HCT116 (cell line): ENCODE measurements around the gene TEX19. TPM values are rescaled to one million over a fixed set of nuclear protein-coding genes. Genes with fewer than 3 reads are reported as not detected.

Source experiments
- ATAC-seq: fragments of 200-7000 bp; cut with Tn5 transposase; 2 replicates; pipeline ENCODE4 v1.9.1; 2020; ENCODE audit warnings: mild to moderate bottlenecking, moderate library complexity
- BruUV-seq: library from RNA; stranded (reverse); fragments of 400-500 nt; replicated peaks from 2 replicates; lab custom pipeline; 2021; lab: Mats Ljungman, UMichigan
- CTCF ChIA-PET: fragments of 300-600 bp; sonication (Branson Sonifier 250); formaldehyde crosslinking; loops from one replicate; lab custom pipeline; 2021; ENCODE audit warnings: antibody characterized with exemption; lab: Charles Lee
- POLR2A ChIA-PET: fragments of 300-600, 350-600 bp; sonication (Branson Sonifier 250); formaldehyde crosslinking; loops from one replicate; lab custom pipeline; 2021; ENCODE audit warnings: antibody characterized with exemption; lab: Charles Lee
- RAD21 ChIA-PET, 2 experiments: fragments of 300-600 bp; sonication (Branson Sonifier 250); formaldehyde crosslinking; loops; one replicate each; lab custom pipeline; 2023; ENCODE audit warnings: low total read pairs in 2 of 2; ENCODE audit not compliant: uncharacterized antibody in 2 of 2, unreplicated experiment in 2 of 2, low non-redundant PET in 1 of 2; lab: Charles Lee
- DNase-seq: peaks from one replicate; pipeline ENCODE4 v3.0.0-alpha.2; 2010; ENCODE audit warnings: low read depth, low spot score
- H2AFZ ChIP-seq: fragments of 200-600 bp; shearing (Covaris generic), sonication (generic); 2 replicates; pipeline ENCODE4 v1.6.1; 2017; ENCODE audit warnings: low read depth, mixed run types, mixed read lengths, antibody characterized with exemption, low read length; ENCODE audit not compliant: poor library complexity, severe bottlenecking
- H3K27ac ChIP-seq: 2 replicates; pipeline ENCODE4 v1.5.1; 2012; ENCODE audit warnings: low read depth, low read length
- H3K27me3 ChIP-seq: fragments of 200-600 bp; sonication (generic); 2 replicates; pipeline ENCODE4 v1.6.1; 2016; ENCODE audit warnings: mixed run types, low read length, mixed read lengths; ENCODE audit not compliant: insufficient read depth
- H3K36me3 ChIP-seq, 2 experiments: fragments of 200-500 bp in 1 of 2; fragments of 200-600 bp in 1 of 2; sonication (Bioruptor generic) in 1 of 2; sonication (generic) in 1 of 2; 2 replicates each; pipeline versions ENCODE4 v1.5.1 to v1.6.1; 2014 to 2016; ENCODE audit warnings: low read length in 2 of 2, inconsistent platforms in 1 of 2, mixed read lengths in 1 of 2, mixed run types in 1 of 2; ENCODE audit not compliant: insufficient read depth in 2 of 2, control insufficient read depth in 1 of 2
- H3K4me1 ChIP-seq, 2 experiments: fragments of 200-600 bp in 1 of 2; sonication (generic) in 1 of 2; 2 replicates each; pipeline versions ENCODE4 v1.5.1 to v1.6.1; 2012 to 2017; ENCODE audit warnings: low read length in 2 of 2, inconsistent platforms in 1 of 2, mild to moderate bottlenecking in 1 of 2, mixed read lengths in 1 of 2, mixed run types in 1 of 2, moderate library complexity in 1 of 2; ENCODE audit not compliant: insufficient read depth in 2 of 2, control insufficient read depth in 1 of 2
- H3K4me2 ChIP-seq: fragments of 200-600 bp; sonication (generic); 2 replicates; pipeline ENCODE4 v1.6.1; 2017; ENCODE audit warnings: mixed run types, low read length, mixed read lengths
- H3K4me3 ChIP-seq, 2 experiments: fragments of 200-600 bp in 1 of 2; sonication (generic) in 1 of 2; replicated peaks in 1 of 2; 2 replicates each; pipeline ENCODE4 v1.5.1; 2011 to 2016; ENCODE audit warnings: low read length in 2 of 2, control low read depth in 1 of 2, low read depth in 1 of 2, mild to moderate bottlenecking in 1 of 2, mixed read lengths in 1 of 2, mixed run types in 1 of 2
- H3K79me2 ChIP-seq: fragments of 200-600 bp; sonication (generic); 2 replicates; pipeline ENCODE4 v1.6.1; 2017; ENCODE audit warnings: mild to moderate bottlenecking, mixed run types, low read length, moderate library complexity, mixed read lengths; ENCODE audit not compliant: insufficient read depth
- H3K9ac ChIP-seq: fragments of 200-600 bp; sonication (generic); 2 replicates; pipeline ENCODE4 v1.6.1; 2016; ENCODE audit warnings: low read length, mixed read lengths
- H3K9me2 ChIP-seq: fragments of 200-600 bp; sonication (generic), shearing (Covaris generic); 2 replicates; pipeline ENCODE4 v1.6.1; 2017; ENCODE audit warnings: mixed run types, mild to moderate bottlenecking, moderate library complexity; ENCODE audit not compliant: insufficient read depth
- H3K9me3 ChIP-seq, 2 experiments: fragments of 200-500 bp in 1 of 2; fragments of 200-600 bp in 1 of 2; sonication (Bioruptor generic) in 1 of 2; sonication (generic) in 1 of 2; 2 replicates each; pipeline ENCODE4 v1.6.1; 2014 to 2017; ENCODE audit warnings: low read length in 2 of 2, mixed read lengths in 2 of 2, inconsistent platforms in 1 of 2, low read depth in 1 of 2, mild to moderate bottlenecking in 1 of 2, mixed run types in 1 of 2, moderate library complexity in 1 of 2; ENCODE audit not compliant: control insufficient read depth in 1 of 2, insufficient read depth in 1 of 2
- H4K20me1 ChIP-seq: fragments of 200-600 bp; sonication (generic), shearing (Covaris generic); 2 replicates; pipeline ENCODE4 v1.6.1; 2017; ENCODE audit warnings: mixed run types, mild to moderate bottlenecking, moderate library complexity; ENCODE audit not compliant: insufficient read depth
- JUND ChIP-seq: IDR thresholded peaks from 2 replicates; pipeline ENCODE4 v1.6.1; 2012
- POLR2A ChIP-seq: IDR thresholded peaks from 2 replicates; pipeline ENCODE4 v1.7.0; 2011; ENCODE audit warnings: borderline replicate concordance; ENCODE audit not compliant: insufficient read depth, insufficient read length; ENCODE audit errors: extremely low read depth
- POLR2AphosphoS5 ChIP-seq: IDR thresholded peaks from 2 replicates; pipeline ENCODE4 v1.6.1; 2011; ENCODE audit warnings: mild to moderate bottlenecking, low read depth, low read length, moderate library complexity
- SIN3A ChIP-seq: IDR thresholded peaks from 2 replicates; pipeline ENCODE4 v1.6.1; 2012; ENCODE audit warnings: low read depth
- SP1 ChIP-seq: IDR thresholded peaks from 2 replicates; pipeline ENCODE4 v1.6.1; 2012; ENCODE audit warnings: low read depth
- SRF ChIP-seq: IDR thresholded peaks from 2 replicates; pipeline ENCODE4 v1.6.1; 2012; ENCODE audit warnings: low read depth
- TCF7L2 ChIP-seq: IDR thresholded peaks from 2 replicates; pipeline ENCODE4 v1.7.0; 2011; ENCODE audit warnings: borderline replicate concordance, inconsistent platforms; ENCODE audit not compliant: insufficient read depth, insufficient read length; ENCODE audit errors: extremely low read depth
- ZFX ChIP-seq: fragments of 450-650 bp; IDR thresholded peaks from 2 replicates; pipeline ENCODE4 v1.6.1; 2017
- intact Hi-C: fragments of 100-400 bp; cut with micrococcal nuclease; formaldehyde crosslinking; loops from 2 replicates; pipeline ENCODE4 v1.10.0; 2022
- total RNA-seq: library from RNA; stranded (reverse); gene quantifications from one replicate; pipeline ENCODE4 v1.2.1, GENCODE V29; 2021; ENCODE audit not compliant: unreplicated experiment

TEX19 gene
- total RNA-seq, 1 experiment from 2014 or later, result 2.1 TPM

DNA sequence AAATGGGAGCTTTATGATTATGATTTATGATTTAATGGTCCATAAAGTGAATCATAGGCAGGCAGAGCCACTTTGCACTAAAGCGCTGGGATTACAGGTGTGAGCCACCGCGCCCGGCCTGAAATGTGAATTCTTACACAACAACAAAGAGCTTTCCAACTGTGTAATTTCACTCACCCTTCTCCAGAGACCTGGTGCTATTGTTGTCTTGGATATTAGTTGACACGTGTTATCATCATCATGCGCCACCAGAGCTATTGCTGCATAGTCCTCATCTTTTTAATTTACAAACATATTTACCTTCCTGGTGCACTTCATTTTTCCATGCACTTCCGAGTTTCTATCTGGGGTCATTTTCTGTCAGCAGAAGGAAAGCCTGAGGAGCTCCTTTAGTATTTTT, 7.7 kb downstream of the TEX19 start:
- RAD21 ChIA-PET, result no interaction called here
- H2AFZ ChIP-seq, result no peak overlapping the region
- peaks cover 15 to 19% of the 10 kb centered on the region in 2 experiments for H3K4me1 ChIP-seq
- peak overlapping the region; percentile 66; the same call in 1 of the 2 replicates for H3K4me2 ChIP-seq
- H3K79me2 ChIP-seq, result no peaks in the 10 kb centered on the region
- H3K4me3 ChIP-seq, result no peak overlapping the region; a peak in 1 of 4 replicates
- POLR2A ChIA-PET, result interaction anchor here (1.7 kb wide), 1 partner anchor 29 kb away, joined by 5 read pairs; no protein-coding TSS in a partner anchor
- H4K20me1 ChIP-seq, result no peaks in the 10 kb centered on the region
- intact Hi-C loops, result no loop called here
- BruUV-seq, result no TSS peak
- H3K9ac ChIP-seq, result no peak overlapping the region
- TF ChIP-seq SIN3A, result no peak
- H3K9me2 ChIP-seq, result no peaks in the 10 kb centered on the region
- CTCF ChIA-PET, result no interaction called here
- no peaks in the 10 kb centered on the region for H3K36me3 ChIP-seq
- ATAC-seq, result no peak
- H3K27me3 ChIP-seq, result no peaks in the 10 kb centered on the region
- H3K9me3 ChIP-seq, result no peaks in the 10 kb centered on the region
- no peak for DNase-seq
- peak overlapping the region; percentile 65; the same call in 1 of the 2 replicates for H3K27ac ChIP-seq

DNA sequence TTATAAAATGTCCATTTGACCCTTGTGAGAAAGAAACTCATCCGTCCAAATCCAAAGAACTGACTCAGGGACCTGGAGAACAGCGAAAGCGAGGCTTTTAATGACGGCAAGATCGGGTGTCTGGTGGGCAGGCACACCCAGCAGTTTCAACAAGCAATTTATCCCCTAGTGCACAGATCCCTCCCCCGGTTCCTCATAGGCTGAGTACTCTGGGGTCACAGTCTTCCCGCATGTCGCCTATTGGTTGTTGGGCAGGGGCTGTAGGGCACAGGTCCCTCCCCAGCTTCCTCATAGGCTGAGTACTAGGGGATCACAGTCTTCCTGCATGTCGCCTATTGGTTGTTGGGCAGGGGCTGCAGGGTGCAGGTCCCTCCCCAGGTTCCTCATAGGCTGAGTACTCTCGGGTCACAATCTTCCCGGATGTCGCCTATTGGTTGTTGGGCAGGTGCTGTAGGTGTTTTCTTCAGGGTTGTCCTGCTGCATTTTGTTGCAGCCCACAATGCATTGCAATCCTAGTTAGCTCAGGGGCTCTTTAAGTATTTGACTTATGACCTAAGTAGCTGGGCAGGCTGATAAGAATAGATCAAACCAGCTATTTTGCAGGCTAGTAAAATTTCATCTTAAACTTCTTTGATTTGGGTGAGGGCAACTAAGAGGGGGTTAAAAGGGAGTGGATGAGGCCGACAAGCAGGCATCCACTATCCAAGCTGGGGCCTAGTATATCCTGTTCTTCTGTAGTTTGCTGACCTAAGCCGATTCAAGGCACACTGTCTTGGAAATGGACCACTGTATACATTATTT, 8.9 kb downstream of the TEX19 start:
- intact Hi-C loops, result no loop called here
- peak overlapping the region; percentile 65 for H3K27ac ChIP-seq
- peak overlapping the region; percentile 56 for H2AFZ ChIP-seq
- POLR2A ChIA-PET, result interaction anchor here (0.9 kb wide), 1 partner anchor 18 kb away, joined by 3 read pairs; no protein-coding TSS in a partner anchor
- no peaks in the 10 kb centered on the region for H3K36me3 ChIP-seq
- no TSS peak for BruUV-seq
- no peaks in the 10 kb centered on the region for H3K9me3 ChIP-seq
- DNase-seq, result peak; percentile 98
- RAD21 ChIA-PET, result no interaction called here
- H3K9ac ChIP-seq, result peak overlapping the region; percentile 49
- no peaks in the 10 kb centered on the region for H3K9me2 ChIP-seq
- CTCF ChIA-PET, result interaction anchor here (0.7 kb wide), 1 partner anchor 34 kb away, joined by 3 read pairs; the partner anchor contains the start of gene SECTM1
- peak; percentile 100 for ATAC-seq
- TF ChIP-seq POLR2AphosphoS5 (peak; percentile 94), SRF (peak; percentile 87), POLR2A (peak; percentile 76), JUND (no peak), ZFX (no peak), TCF7L2 (peak; percentile 39), SP1 (peak; percentile 99)
- peaks cover 15 to 19% of the 10 kb centered on the region in 2 experiments for H3K4me1 ChIP-seq
- H4K20me1 ChIP-seq, result no peaks in the 10 kb centered on the region
- H3K4me3 ChIP-seq, result peak overlapping the region; percentile 38 to 56
- no peaks in the 10 kb centered on the region for H3K27me3 ChIP-seq
- no peaks in the 10 kb centered on the region for H3K79me2 ChIP-seq
- H3K4me2 ChIP-seq, result peak overlapping the region; percentile 66
